HepG2 (cell line): ENCODE data around the gene SLC7A4. TPM values are rescaled to one million over a fixed set of nuclear protein-coding genes. Genes with fewer than 3 reads are reported as not detected.

Source experiments
- ATAC-seq: fragments of 200-7000 bp; cut with Tn5 transposase; 3 replicates; pipeline ENCODE4 v1.9.1; 2020; ENCODE audit warnings: mild to moderate bottlenecking, moderate library complexity
- BruUV-seq: library from RNA; stranded (reverse); fragments of 400-500 nt; replicated peaks from 2 replicates; lab custom pipeline; 2021; lab: Mats Ljungman, UMichigan
- CTCF ChIA-PET: fragments of 300-600 bp; formaldehyde crosslinking; extraction: SDS; loops from one replicate; lab custom pipeline; 2021; ENCODE audit warnings: low total read pairs, inconsistent platforms, low intra/inter-chr PET ratio; lab: Yijun Ruan, JAX
- POLR2A ChIA-PET: fragments of 350-600 bp; sonication (Branson Sonifier 250); formaldehyde crosslinking; loops from one replicate; lab custom pipeline; 2020; ENCODE audit warnings: antibody characterized with exemption, inconsistent platforms; lab: Yijun Ruan, JAX
- DNase-seq: peaks from one replicate; pipeline ENCODE4 v3.0.0-alpha.2; 2015; ENCODE audit warnings: low spot score
- FAIRE-seq: peaks from 3 replicates; lab custom pipeline; 2011; peaks lifted over from hg19 to GRCh38; lab: Jason Lieb, UNC
- H2AFZ ChIP-seq: one replicate; pipeline ENCODE4 v1.6.1; 2011; ENCODE audit warnings: low read length, inconsistent platforms
- H3K27ac ChIP-seq: fragments of 300-600 bp; 3 replicates; pipeline ENCODE4 v1.8.0; 2011; ENCODE audit warnings: mixed run types, mild to moderate bottlenecking, mixed read lengths, low read length, inconsistent platforms; ENCODE audit not compliant: insufficient read depth; ENCODE audit errors: extremely low read length
- H3K27me3 ChIP-seq, 2 experiments: fragments of 200-600 bp in 1 of 2; 2 replicates in 1 of 2; 3 replicates in 1 of 2; pipeline versions ENCODE4 v1.6.0 to v1.8.0; 2011; ENCODE audit warnings: low read length in 2 of 2, mild to moderate bottlenecking in 2 of 2, moderate library complexity in 2 of 2, inconsistent platforms in 1 of 2; ENCODE audit not compliant: insufficient read depth in 2 of 2, control insufficient read depth in 1 of 2
- H3K36me3 ChIP-seq, 2 experiments: fragments of 200-600 bp in 1 of 2; replicated peaks in 1 of 2; 2 replicates in 1 of 2; 3 replicates in 1 of 2; pipeline versions ENCODE4 v1.5.1 to v1.8.0; 2011; ENCODE audit warnings: low read length in 2 of 2, inconsistent platforms in 1 of 2; ENCODE audit not compliant: insufficient read depth in 2 of 2, control insufficient read depth in 1 of 2
- H3K4me1 ChIP-seq: 2 replicates; pipeline ENCODE4 v1.5.1; 2012; ENCODE audit warnings: low read length, inconsistent platforms; ENCODE audit not compliant: insufficient read depth
- H3K4me2 ChIP-seq: 2 replicates; pipeline ENCODE4 v1.6.0; 2011; ENCODE audit warnings: low read depth, low read length, inconsistent platforms
- H3K4me3 ChIP-seq, 3 experiments: fragments of 200-600 bp in 1 of 3; sonication (generic), shearing (Covaris generic) in 1 of 3; replicated peaks in 1 of 3; 2 replicates each; pipeline ENCODE4 v1.5.1; 2011 to 2016; ENCODE audit warnings: low read length in 3 of 3, inconsistent platforms in 2 of 3, low read depth in 2 of 3, mild to moderate bottlenecking in 2 of 3, control low read depth in 1 of 3, mixed read lengths in 1 of 3; ENCODE audit not compliant: insufficient read depth in 1 of 3
- H3K79me2 ChIP-seq: one replicate; pipeline ENCODE4 v1.6.1; 2011; ENCODE audit warnings: low read length, inconsistent platforms; ENCODE audit not compliant: insufficient read depth
- H3K9ac ChIP-seq: 2 replicates; pipeline ENCODE4 v1.6.0; 2011; ENCODE audit warnings: mild to moderate bottlenecking, low read depth, low read length, inconsistent platforms; ENCODE audit not compliant: insufficient read depth
- H3K9me3 ChIP-seq: 2 replicates; pipeline ENCODE4 v1.5.1; 2012; ENCODE audit warnings: mild to moderate bottlenecking, low read length
- H4K20me1 ChIP-seq: 2 replicates; pipeline ENCODE4 v1.6.0; 2011; ENCODE audit warnings: inconsistent platforms, mild to moderate bottlenecking, low read length, moderate library complexity; ENCODE audit not compliant: insufficient read depth
- ATF2 ChIP-seq: sonication (generic); formaldehyde crosslinking; IDR thresholded peaks from 2 replicates; pipeline ENCODE4 v1.4.0; 2020; ENCODE audit warnings: missing genetic modification reagents
- FOXO4 ChIP-seq: sonication (generic); formaldehyde crosslinking; conservative IDR thresholded peaks from 2 replicates; pipeline ENCODE4 v1.8.1; 2023; ENCODE audit warnings: missing genetic modification reagents
- MIER2 ChIP-seq: IDR thresholded peaks from 2 replicates; pipeline ENCODE4 v1.6.1; 2016; ENCODE audit warnings: missing biosample characterization, missing genetic modification reagents
- NFE2 ChIP-seq: sonication (generic); formaldehyde crosslinking; IDR thresholded peaks from 2 replicates; pipeline ENCODE4 v1.4.0; 2020; ENCODE audit warnings: missing genetic modification reagents
- THYN1 ChIP-seq: sonication (generic); formaldehyde crosslinking; IDR thresholded peaks from 2 replicates; pipeline ENCODE4 v1.8.1; 2023; ENCODE audit warnings: low read depth, mild to moderate bottlenecking, moderate library complexity, missing genetic modification reagents, borderline replicate concordance
- UBTF ChIP-seq: sonication (generic); formaldehyde crosslinking; IDR thresholded peaks from 2 replicates; pipeline ENCODE4 v1.4.0; 2020; ENCODE audit warnings: mild to moderate bottlenecking, missing genetic modification reagents
- ZNF746 ChIP-seq: sonication (generic); formaldehyde crosslinking; IDR thresholded peaks from 2 replicates; pipeline ENCODE4 v1.8.0; 2022; ENCODE audit warnings: mild to moderate bottlenecking, missing genetic modification reagents
- ZNF768 ChIP-seq: sonication (generic); formaldehyde crosslinking; IDR thresholded peaks from 2 replicates; pipeline ENCODE4 v1.4.0; 2020; ENCODE audit warnings: missing genetic modification reagents
- ZNF775 ChIP-seq: sonication (generic); formaldehyde crosslinking; IDR thresholded peaks from 2 replicates; pipeline ENCODE4 v1.4.0; 2020; ENCODE audit warnings: missing genetic modification reagents, mild to moderate bottlenecking, moderate library complexity, borderline replicate concordance
- WGBS: methylation state at CpG from one replicate; pipeline ENCODE4 v1.1.6; 2017; ENCODE audit warnings: low lambda C conversion rate; 5-methylcytosine and 5-hydroxymethylcytosine counted together
- in situ Hi-C: cut with HindIII; loops from 2 replicates; pipeline ENCODE4 v1.10.0; 2017; ENCODE audit warnings: low pct_unique_long_range_greater_than_20kb; ENCODE audit not compliant: extremely low pct_ligation_motif_present
- intact Hi-C: fragments of 100-400 bp; cut with micrococcal nuclease; formaldehyde crosslinking; loops from one replicate; pipeline ENCODE4 v1.10.0; 2022; ENCODE audit not compliant: unreplicated experiment
- polyA plus RNA-seq, 8 experiments: library from polyadenylated mRNA; depleted of rRNA in 3 of 8; stranded (reverse) in 7 of 8; unstranded in 1 of 8; fragments of >200 nt; fragmentation: Illumina TruSeq in 4 of 8; extraction: Trizol in 4 of 8; gene quantifications; 2 replicates each; pipeline versions ENCODE4 v1.2.1 to v1.2.3, GENCODE V29; 2011 to 2016; ENCODE audit warnings: low read depth in 4 of 8, missing spikeins in 1 of 8, mixed read lengths in 1 of 8; ENCODE audit not compliant: insufficient read depth in 1 of 8
- total RNA-seq, 5 experiments: library from RNA; depleted of rRNA; stranded (reverse); fragments of >200 nt; fragmentation: Illumina TruSeq; extraction: Trizol; gene quantifications; 2 replicates each; pipeline ENCODE4 v1.2.3, GENCODE V29; 2016; ENCODE audit warnings: low read depth in 1 of 5
- TF ChIP-seq, protein P1 (sequence below): sonication (generic); formaldehyde crosslinking; IDR thresholded peaks from 2 replicates; pipeline ENCODE4 v1.5.1; 2020; ENCODE audit warnings: missing genetic modification reagents, mild to moderate bottlenecking, borderline replicate concordance
- TF ChIP-seq, protein P2 (sequence below): sonication (generic); formaldehyde crosslinking; IDR thresholded peaks from 2 replicates; pipeline ENCODE4 v1.8.0; 2022; ENCODE audit warnings: mild to moderate bottlenecking, missing genetic modification reagents, borderline replicate concordance

Gene SLC7A4
- total and polyA plus RNA-seq, 2 of the 13 experiments (the other 11 are each of a cell fraction or from before 2014, with no cell fraction given): not detected

DNA sequence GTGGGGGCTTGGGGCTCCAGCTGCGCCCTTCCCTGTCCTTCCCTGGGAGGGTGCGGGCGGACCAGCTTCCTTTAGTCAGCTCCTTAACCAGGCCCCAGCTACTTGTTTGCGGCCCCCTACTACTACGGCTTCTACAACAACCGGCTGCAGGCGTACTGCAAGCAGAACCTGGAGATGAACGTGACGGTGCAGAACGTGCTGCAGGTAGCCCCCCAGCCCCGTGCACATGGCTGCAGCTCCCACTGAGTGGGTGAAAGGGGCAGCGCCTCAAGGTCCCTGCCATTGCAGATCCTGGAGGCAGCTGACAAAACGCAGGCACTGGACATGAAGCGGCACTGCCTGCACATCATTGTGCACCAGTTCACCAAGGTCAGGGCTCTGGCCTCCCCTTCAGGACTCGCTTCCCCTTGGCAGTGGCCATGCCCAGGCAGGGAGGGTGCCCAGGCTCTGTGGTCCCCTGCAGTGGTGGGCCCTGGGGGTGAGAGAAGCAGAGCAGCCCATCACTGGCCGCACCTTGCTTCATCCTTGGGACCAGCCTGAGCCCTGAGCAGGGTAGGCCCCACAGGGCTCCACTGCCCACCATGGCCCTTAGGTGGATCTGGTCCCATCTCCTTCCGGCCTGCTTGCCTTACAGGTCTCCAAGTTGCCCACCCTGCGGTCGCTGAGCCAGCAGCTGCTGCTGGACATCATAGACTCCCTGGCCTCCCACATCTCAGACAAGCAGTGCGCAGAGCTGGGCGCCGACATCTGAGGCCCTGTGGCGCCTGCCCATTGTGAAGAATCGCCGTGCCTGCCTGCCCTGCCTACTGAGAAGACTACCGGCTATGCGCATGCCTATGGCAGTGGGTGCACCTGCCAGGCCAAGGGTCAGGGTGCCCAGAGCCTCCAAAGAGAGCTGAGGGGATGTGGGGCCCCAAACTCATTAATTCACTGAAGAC is 35.5 kb downstream of the SLC7A4 start (continued):
- no peak for TF ChIP-seq UBTF (CRISPR knock-in tag)
- TF ChIP-seq, all 625 proteins: peak for 2

- no peaks in the 10 kb centered on the region for H3K27me3 ChIP-seq
- H4K20me1 ChIP-seq: no peaks in the 10 kb centered on the region
- 100% methylated on average over 8 of the region's 10 CpGs for WGBS
- H3K9ac ChIP-seq: no peak overlapping the region
- ChIA-PET CTCF (no interaction called here), POLR2A (interaction anchor here (0.6 kb wide), 1 partner anchor 14 kb away, joined by 5 read pairs; the partner anchor contains the start of gene LZTR1)
- ATAC-seq (no peak), DNase-seq (no peak), FAIRE-seq (no peak)
- peaks cover 8% of the 10 kb centered on the region for H3K79me2 ChIP-seq
- peaks cover 9% of the 10 kb centered on the region for H3K4me1 ChIP-seq
- no TSS peak for BruUV-seq
- H3K4me3 ChIP-seq: no peak overlapping the region
- H3K36me3 ChIP-seq: peaks cover 9 to 45% of the 10 kb centered on the region in 2 experiments
- intact Hi-C loops (no loop called here), in situ Hi-C loops (no loop called here)
- no peak overlapping the region for H3K27ac ChIP-seq
- no peak overlapping the region for H3K4me2 ChIP-seq
- H3K9me3 ChIP-seq: no peaks in the 10 kb centered on the region
- H2AFZ ChIP-seq: no peak overlapping the region
- TF ChIP-seq ATF2: no peak
- TF ChIP-seq THYN1 (CRISPR knock-in tag): no peak
- no peak for TF ChIP-seq NFE2 (CRISPR knock-in tag)
- TF ChIP-seq, protein P1, sequence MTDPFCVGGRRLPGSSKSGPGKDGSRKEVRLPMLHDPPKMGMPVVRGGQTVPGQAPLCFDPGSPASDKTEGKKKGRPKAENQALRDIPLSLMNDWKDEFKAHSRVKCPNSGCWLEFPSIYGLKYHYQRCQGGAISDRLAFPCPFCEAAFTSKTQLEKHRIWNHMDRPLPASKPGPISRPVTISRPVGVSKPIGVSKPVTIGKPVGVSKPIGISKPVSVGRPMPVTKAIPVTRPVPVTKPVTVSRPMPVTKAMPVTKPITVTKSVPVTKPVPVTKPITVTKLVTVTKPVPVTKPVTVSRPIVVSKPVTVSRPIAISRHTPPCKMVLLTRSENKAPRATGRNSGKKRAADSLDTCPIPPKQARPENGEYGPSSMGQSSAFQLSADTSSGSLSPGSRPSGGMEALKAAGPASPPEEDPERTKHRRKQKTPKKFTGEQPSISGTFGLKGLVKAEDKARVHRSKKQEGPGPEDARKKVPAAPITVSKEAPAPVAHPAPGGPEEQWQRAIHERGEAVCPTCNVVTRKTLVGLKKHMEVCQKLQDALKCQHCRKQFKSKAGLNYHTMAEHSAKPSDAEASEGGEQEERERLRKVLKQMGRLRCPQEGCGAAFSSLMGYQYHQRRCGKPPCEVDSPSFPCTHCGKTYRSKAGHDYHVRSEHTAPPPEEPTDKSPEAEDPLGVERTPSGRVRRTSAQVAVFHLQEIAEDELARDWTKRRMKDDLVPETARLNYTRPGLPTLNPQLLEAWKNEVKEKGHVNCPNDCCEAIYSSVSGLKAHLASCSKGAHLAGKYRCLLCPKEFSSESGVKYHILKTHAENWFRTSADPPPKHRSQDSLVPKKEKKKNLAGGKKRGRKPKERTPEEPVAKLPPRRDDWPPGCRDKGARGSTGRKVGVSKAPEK: no peak
- TF ChIP-seq ZNF746: no peak
- no peak for TF ChIP-seq ZNF775
- TF ChIP-seq FOXO4 (CRISPR knock-in tag): no peak
- no peak for TF ChIP-seq MIER2
- no peak for TF ChIP-seq ZNF768 (CRISPR knock-in tag)
- TF ChIP-seq, protein P2, sequence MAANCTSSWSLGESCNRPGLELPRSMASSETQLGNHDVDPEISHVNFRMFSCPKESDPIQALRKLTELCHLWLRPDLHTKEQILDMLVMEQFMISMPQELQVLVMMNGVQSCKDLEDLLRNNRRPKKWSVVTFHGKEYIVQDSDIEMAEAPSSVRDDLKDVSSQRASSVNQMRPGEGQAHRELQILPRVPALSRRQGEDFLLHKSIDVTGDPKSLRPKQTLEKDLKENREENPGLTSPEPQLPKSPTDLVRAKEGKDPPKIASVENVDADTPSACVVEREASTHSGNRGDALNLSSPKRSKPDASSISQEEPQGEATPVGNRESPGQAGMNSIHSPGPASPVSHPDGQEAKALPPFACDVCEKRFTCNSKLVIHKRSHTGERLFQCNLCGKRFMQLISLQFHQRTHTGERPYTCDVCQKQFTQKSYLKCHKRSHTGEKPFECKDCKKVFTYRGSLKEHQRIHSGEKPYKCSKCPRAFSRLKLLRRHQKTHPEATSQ: no peak
These were observed 36.3 kb downstream of the SLC7A4 start for GRCh38 chr22:20996031-20996410.
